B cell (primary cell): ENCODE data around the gene COL25A1. TPM values are rescaled to one million over a fixed set of nuclear protein-coding genes. Genes with fewer than 3 reads are reported as not detected.

Experiments
- ATAC-seq: fragments of 200-7000 bp; cut with Tn5 transposase; one replicate; pipeline ENCODE4 v1.10.0; 2021; ENCODE audit warnings: low read depth, mild to moderate bottlenecking, moderate number of reproducible peaks, moderate library complexity
- CTCF ChIA-PET: fragments of 350-600 bp; sonication (Branson Sonifier 250); formaldehyde crosslinking; loops from one replicate; lab custom pipeline; 2021; ENCODE audit warnings: antibody characterized with exemption, inconsistent platforms; lab: Charles Lee
- POLR2A ChIA-PET: fragments of 350-600 bp; sonication (Branson Sonifier 250); formaldehyde crosslinking; loops from one replicate; lab custom pipeline; 2021; ENCODE audit warnings: antibody characterized with exemption; lab: Charles Lee
- DNase-seq: peaks from one replicate; pipeline ENCODE4 v3.0.0; 2013
- H2AFZ ChIP-seq: 2 replicates; pipeline ENCODE4 v1.6.1; 2012; ENCODE audit warnings: mild to moderate bottlenecking, low read depth, low read length; ENCODE audit not compliant: insufficient read depth, poor library complexity, severe bottlenecking
- H3K27ac ChIP-seq, 2 donors: 1 replicate in 1 of 2; 2 replicates in 1 of 2; pipeline ENCODE4 v1.5.1; 2012 to 2013; ENCODE audit warnings: low read length in 2 of 2, mild to moderate bottlenecking in 2 of 2, moderate library complexity in 1 of 2
- H3K27me3 ChIP-seq, 4 experiments: fragments of 200-600 bp in 1 of 4; sonication (generic) in 1 of 4; replicated peaks in 1 of 4; 1 replicate in 2 of 4; 2 replicates in 2 of 4; pipeline versions ENCODE4 v1.6.1 to v1.7.0; 2013 to 2016; ENCODE audit warnings: low read length in 3 of 4, mild to moderate bottlenecking in 2 of 4, mixed read lengths in 1 of 4, moderate library complexity in 1 of 4; ENCODE audit not compliant: insufficient read depth in 4 of 4, control insufficient read depth in 3 of 4; ENCODE audit errors: control extremely low read depth in 1 of 4
- H3K36me3 ChIP-seq, 2 experiments: replicated peaks in 1 of 2; 1 replicate in 1 of 2; 2 replicates in 1 of 2; pipeline versions ENCODE4 v1.6.1 to v1.7.1; 2013; ENCODE audit warnings: low read length in 1 of 2; ENCODE audit not compliant: insufficient read depth in 2 of 2, control insufficient read depth in 1 of 2; ENCODE audit errors: control extremely low read depth in 1 of 2, extremely low read depth in 1 of 2
- H3K4me1 ChIP-seq, 2 donors: fragments of 200-600 bp in 1 of 2; sonication (generic) in 1 of 2; 1 replicate in 1 of 2; 2 replicates in 1 of 2; pipeline versions ENCODE4 v1.5.1 to v1.6.1; 2013 to 2017; ENCODE audit warnings: low read length in 2 of 2; ENCODE audit not compliant: control insufficient read depth in 2 of 2, insufficient read depth in 2 of 2
- H3K4me2 ChIP-seq: replicated peaks from 2 replicates; pipeline ENCODE3; 2012; ENCODE audit warnings: mild to moderate bottlenecking, low read depth, low read length; ENCODE audit not compliant: poor library complexity, severe bottlenecking
- H3K4me3 ChIP-seq, 5 experiments: fragments of 200-600 bp in 1 of 5; sonication (generic) in 1 of 5; 1 replicate in 3 of 5; 2 replicates in 2 of 5; pipeline versions ENCODE4 v1.5.1 to v1.7.0; 2011 to 2016; ENCODE audit warnings: low read length in 4 of 5, mild to moderate bottlenecking in 4 of 5, low read depth in 2 of 5, control low read depth in 1 of 5, moderate library complexity in 1 of 5; ENCODE audit not compliant: insufficient read depth in 1 of 5; ENCODE audit errors: control extremely low read depth in 1 of 5, extremely low read depth in 1 of 5
- H3K79me2 ChIP-seq: fragments of 200-600 bp; sonication (generic); one replicate; pipeline ENCODE4 v1.6.0; 2016; ENCODE audit warnings: low read length; ENCODE audit not compliant: control insufficient read depth, insufficient read depth
- H3K9ac ChIP-seq: fragments of 200-600 bp; sonication (generic); 2 replicates; pipeline ENCODE4 v1.6.1; 2017; ENCODE audit warnings: mild to moderate bottlenecking, low read length, moderate library complexity
- H3K9me3 ChIP-seq, 3 donors: one replicate each; pipeline versions ENCODE4 v1.6.1 to v1.7.1; 2013; ENCODE audit warnings: low read length in 2 of 3; ENCODE audit not compliant: control insufficient read depth in 2 of 3, insufficient read depth in 1 of 3; ENCODE audit errors: control extremely low read depth in 1 of 3
- H4K20me1 ChIP-seq: 2 replicates; pipeline ENCODE4 v1.6.0; 2012; ENCODE audit warnings: mild to moderate bottlenecking, low read length; ENCODE audit not compliant: insufficient read depth, control insufficient read depth, poor library complexity, severe bottlenecking
- H3K27ac Mint-ChIP-seq: one replicate; pipeline ENCODE4 v1.8.0; 2021; ENCODE audit warnings: mixed read lengths
- H3K27me3 Mint-ChIP-seq: one replicate; pipeline ENCODE4 v1.8.0; 2021; ENCODE audit warnings: mixed read lengths
- H3K4me1 Mint-ChIP-seq: one replicate; pipeline ENCODE4 v1.8.0; 2021; ENCODE audit warnings: mixed read lengths
- H3K4me3 Mint-ChIP-seq: one replicate; pipeline ENCODE4 v1.8.0; 2021; ENCODE audit warnings: mixed read lengths
- H3K9me3 Mint-ChIP-seq: one replicate; pipeline ENCODE4 v1.8.0; 2022; ENCODE audit warnings: mixed read lengths; ENCODE audit not compliant: insufficient read depth
- EZH2 ChIP-seq: IDR thresholded peaks from 2 replicates; pipeline ENCODE4 v1.6.1; 2012; ENCODE audit warnings: borderline replicate concordance, low read depth, mild to moderate bottlenecking, moderate library complexity, low read length; ENCODE audit not compliant: insufficient read depth, poor library complexity, severe bottlenecking
- WGBS: methylation state at CpG from one replicate; pipeline ENCODE4 v1.1.5; 2013; ENCODE audit warnings: missing lambda C conversion rate; ENCODE audit not compliant: insufficient coverage; 5-methylcytosine and 5-hydroxymethylcytosine counted together
- intact Hi-C: fragments of 100-400 bp; cut with micrococcal nuclease; formaldehyde crosslinking; loops from one replicate; pipeline ENCODE4 v1.10.0; 2022
- polyA plus RNA-seq: library from polyadenylated mRNA; depleted of rRNA; stranded (reverse); fragments of >200 nt; gene quantifications from 2 replicates; pipeline ENCODE4 v1.2.3, GENCODE V29; 2012
- total RNA-seq, 2 donors: library from RNA; stranded (reverse); fragments of 120-200 nt in 1 of 2; gene quantifications; 1 replicate in 1 of 2; 2 replicates in 1 of 2; pipeline versions ENCODE4 v1.2.3 to v1.2.4, GENCODE V29; 2013 to 2022
- TF ChIP-seq, protein P1 (sequence below): fragments of 200-600 bp; IDR thresholded peaks from one replicate; pipeline ENCODE4 v1.8.0; 2022; ENCODE audit warnings: antibody characterized with exemption, mild to moderate bottlenecking

Gene COL25A1
- total and polyA plus RNA-seq, 2 donors (not counting 1 experiment from before 2014, with no cell fraction given) = not detected

DNA sequence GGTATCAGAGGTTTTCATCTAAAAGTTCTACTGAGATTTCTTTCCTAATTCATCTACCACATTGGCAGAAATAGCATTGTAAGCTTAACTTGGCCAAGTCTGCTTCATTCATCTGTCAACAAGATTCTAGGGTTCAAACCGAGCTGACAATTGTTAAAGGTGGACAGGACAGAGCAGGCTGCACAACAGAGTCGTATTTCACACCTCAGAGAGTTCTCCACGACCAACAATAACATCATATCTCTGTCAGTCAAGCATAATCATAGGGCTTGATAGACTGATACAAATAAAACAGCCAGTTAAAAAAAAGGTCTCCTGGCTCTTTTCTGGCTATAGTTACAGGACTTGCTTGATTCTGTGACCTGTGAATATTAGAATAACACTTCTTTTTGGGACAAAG is 259.2 kb downstream of the COL25A1 start:
- Histone ChIP-seq H3K79me2 (no peaks in the 10 kb centered on the region), H2AFZ (no peak overlapping the region), H3K4me1 (no peaks in the 10 kb centered on the region), H4K20me1 (no peaks in the 10 kb centered on the region), H3K27me3 (no peaks in the 10 kb centered on the region), H3K4me2 (no peak overlapping the region), H3K9me3 (no peaks in the 10 kb centered on the region), H3K4me3 (no peak overlapping the region), H3K36me3 (no peaks in the 10 kb centered on the region), H3K27ac (no peak overlapping the region), H3K9ac (no peak overlapping the region)
- Mint-ChIP-seq H3K4me1 (peaks cover 1% of the 10 kb centered on the region), H3K4me3 (no peak overlapping the region), H3K27ac (no peak overlapping the region), H3K27me3 (no peaks in the 10 kb centered on the region), H3K9me3 (no peaks in the 10 kb centered on the region)
- intact Hi-C loops = no loop called here
- ATAC-seq (no peak), DNase-seq (no peak)
- WGBS = 30% methylated on average over 1 of the region's 3 CpGs
- POLR2A ChIA-PET = no interaction called here
- CTCF ChIA-PET = no interaction called here
- TF ChIP-seq, protein P1, sequence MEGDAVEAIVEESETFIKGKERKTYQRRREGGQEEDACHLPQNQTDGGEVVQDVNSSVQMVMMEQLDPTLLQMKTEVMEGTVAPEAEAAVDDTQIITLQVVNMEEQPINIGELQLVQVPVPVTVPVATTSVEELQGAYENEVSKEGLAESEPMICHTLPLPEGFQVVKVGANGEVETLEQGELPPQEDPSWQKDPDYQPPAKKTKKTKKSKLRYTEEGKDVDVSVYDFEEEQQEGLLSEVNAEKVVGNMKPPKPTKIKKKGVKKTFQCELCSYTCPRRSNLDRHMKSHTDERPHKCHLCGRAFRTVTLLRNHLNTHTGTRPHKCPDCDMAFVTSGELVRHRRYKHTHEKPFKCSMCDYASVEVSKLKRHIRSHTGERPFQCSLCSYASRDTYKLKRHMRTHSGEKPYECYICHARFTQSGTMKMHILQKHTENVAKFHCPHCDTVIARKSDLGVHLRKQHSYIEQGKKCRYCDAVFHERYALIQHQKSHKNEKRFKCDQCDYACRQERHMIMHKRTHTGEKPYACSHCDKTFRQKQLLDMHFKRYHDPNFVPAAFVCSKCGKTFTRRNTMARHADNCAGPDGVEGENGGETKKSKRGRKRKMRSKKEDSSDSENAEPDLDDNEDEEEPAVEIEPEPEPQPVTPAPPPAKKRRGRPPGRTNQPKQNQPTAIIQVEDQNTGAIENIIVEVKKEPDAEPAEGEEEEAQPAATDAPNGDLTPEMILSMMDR = no peak
- no peak for TF ChIP-seq EZH2

DNA sequence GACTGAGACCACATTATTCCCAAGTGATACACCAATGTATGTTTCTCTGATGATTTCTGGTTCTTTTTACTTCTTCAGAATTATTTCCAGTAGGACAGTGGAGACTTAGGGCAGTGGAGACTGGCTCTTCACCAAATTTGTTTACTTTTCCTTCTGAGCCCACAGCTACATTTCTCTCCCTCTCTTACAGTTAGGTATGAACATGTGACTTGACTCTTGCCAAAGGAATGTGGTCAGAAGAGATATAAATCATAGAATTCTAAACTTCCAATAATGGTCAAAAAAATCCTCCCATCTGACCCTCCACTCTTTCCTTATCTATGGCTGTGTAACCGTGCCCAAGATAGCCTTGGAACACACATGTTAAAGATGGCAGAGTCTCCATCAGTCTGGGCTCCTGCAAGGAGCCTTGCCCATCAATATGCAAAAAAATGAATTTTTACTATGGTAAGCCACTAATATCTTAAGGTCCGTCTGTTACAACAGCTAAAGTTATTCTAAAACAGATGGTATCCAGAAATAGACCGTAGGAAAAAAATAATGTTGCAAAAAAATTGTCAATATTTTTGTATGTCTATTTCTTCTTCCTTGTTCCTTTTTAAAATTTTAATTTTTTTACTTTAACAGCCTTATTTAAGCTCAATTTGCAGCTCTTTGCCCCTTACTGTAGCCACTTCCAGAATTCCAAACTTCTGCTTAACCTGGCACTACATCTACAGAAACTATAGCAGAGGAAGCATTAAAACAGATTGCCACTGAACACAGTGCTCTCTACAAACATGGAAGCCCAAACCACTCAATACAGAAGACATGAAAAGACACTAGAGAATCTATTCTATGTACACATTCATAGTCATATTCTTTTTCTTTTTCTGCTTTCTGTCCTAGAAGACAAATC is 260.7 kb downstream of the COL25A1 start:
- TF ChIP-seq EZH2 = no peak
- TF ChIP-seq, protein P1 = no peak
- Histone ChIP-seq H3K36me3 (no peaks in the 10 kb centered on the region), H2AFZ (no peak overlapping the region), H3K27me3 (no peaks in the 10 kb centered on the region), H3K9me3 (no peaks in the 10 kb centered on the region), H4K20me1 (no peaks in the 10 kb centered on the region), H3K27ac (no peak overlapping the region), H3K4me3 (no peak overlapping the region), H3K4me1 (no peaks in the 10 kb centered on the region), H3K4me2 (no peak overlapping the region), H3K9ac (no peak overlapping the region), H3K79me2 (no peaks in the 10 kb centered on the region)
- POLR2A ChIA-PET = no interaction called here
- Mint-ChIP-seq H3K4me1 (peaks cover 1% of the 10 kb centered on the region), H3K27ac (no peak overlapping the region), H3K4me3 (no peak overlapping the region), H3K27me3 (no peaks in the 10 kb centered on the region), H3K9me3 (no peaks in the 10 kb centered on the region)
- ATAC-seq = no peak
- CTCF ChIA-PET = interaction anchor here (0.7 kb wide), 1 partner anchor 8 kb away, joined by 3 read pairs; no protein-coding TSS in a partner anchor
- intact Hi-C loops = no loop called here
- no peak for DNase-seq
- WGBS = no CpG with 5 or more reads among the region's 3 CpGs
